HEK293 (cell line): ENCODE results near the gene SLC12A4.

Experiments used
- CTCF ChIA-PET: fragments of 350-600 bp; formaldehyde crosslinking; extraction: SDS; loops from one replicate; lab custom pipeline; 2021; ENCODE audit warnings: antibody characterized with exemption; lab: Yijun Ruan, JAX
- POLR2A ChIA-PET: fragments of 300-600 bp; formaldehyde crosslinking; extraction: SDS; loops from one replicate; lab custom pipeline; 2020; ENCODE audit warnings: antibody characterized with exemption, inconsistent platforms; lab: Yijun Ruan, JAX
- H3K27ac ChIP-seq: fragments of 200-500 bp; sonication (Bioruptor generic); 2 replicates; pipeline ENCODE4 v1.5.1; 2014; ENCODE audit warnings: low read depth, low read length, control low read depth, inconsistent platforms; ENCODE audit errors: extremely low read depth
- H3K36me3 ChIP-seq, 2 experiments: fragments of 200-500 bp in 1 of 2; sonication (Bioruptor generic) in 1 of 2; 1 replicate in 1 of 2; 2 replicates in 1 of 2; pipeline ENCODE4 v1.5.1; 2014 to 2017; ENCODE audit warnings: inconsistent platforms in 2 of 2, low read length in 2 of 2; ENCODE audit not compliant: control insufficient read depth in 2 of 2, insufficient read depth in 1 of 2
- H3K4me1 ChIP-seq: fragments of 200-500 bp; sonication (Bioruptor generic); 2 replicates; pipeline ENCODE4 v1.5.1; 2014; ENCODE audit warnings: mild to moderate bottlenecking, low read length, inconsistent platforms; ENCODE audit not compliant: control insufficient read depth, insufficient read depth
- H3K4me3 ChIP-seq: 2 replicates; pipeline ENCODE4 v1.5.1; 2011; ENCODE audit warnings: low read depth, mild to moderate bottlenecking, control low read depth, low read length, moderate library complexity
- H3K9me3 ChIP-seq: fragments of 200-500 bp; sonication (Bioruptor generic); 2 replicates; pipeline ENCODE4 v1.5.1; 2014; ENCODE audit warnings: low read depth, low read length, inconsistent platforms; ENCODE audit not compliant: control insufficient read depth, insufficient read depth
- FEZF1 ChIP-seq: fragments of 450-650 bp; formaldehyde crosslinking; IDR thresholded peaks from 2 replicates; pipeline ENCODE4 v1.5.1; 2016; ENCODE audit warnings: missing biosample characterization, missing genetic modification characterization
- GLIS1 ChIP-seq: fragments of 450-650 bp; formaldehyde crosslinking; IDR thresholded peaks from 2 replicates; pipeline ENCODE4 v1.5.1; 2016; ENCODE audit warnings: missing biosample characterization, missing genetic modification characterization
- GLIS2 ChIP-seq: fragments of 450-650 bp; formaldehyde crosslinking; IDR thresholded peaks from 2 replicates; pipeline ENCODE4 v1.5.1; 2016; ENCODE audit warnings: missing biosample characterization, missing genetic modification characterization
- HIC1 ChIP-seq: fragments of 450-650 bp; formaldehyde crosslinking; IDR thresholded peaks from 2 replicates; pipeline ENCODE4 v1.5.1; 2016; ENCODE audit warnings: missing biosample characterization, missing genetic modification characterization
- KLF7 ChIP-seq: fragments of 450-650 bp; formaldehyde crosslinking; IDR thresholded peaks from 2 replicates; pipeline ENCODE4 v1.5.1; 2016; ENCODE audit warnings: missing biosample characterization, missing genetic modification characterization, borderline replicate concordance
- MEIS1 ChIP-seq: sonication (generic); formaldehyde crosslinking; IDR thresholded peaks from 2 replicates; pipeline ENCODE4 v1.8.1; 2022; ENCODE audit warnings: missing genetic modification reagents, mild to moderate bottlenecking, borderline replicate concordance
- REPIN1 ChIP-seq: fragments of 450-650 bp; formaldehyde crosslinking; IDR thresholded peaks from 2 replicates; pipeline ENCODE4 v1.5.1; 2017; ENCODE audit warnings: missing biosample characterization, missing genetic modification characterization, low read depth
- TCF7L2 ChIP-seq: IDR thresholded peaks from 2 replicates; pipeline ENCODE4 v1.6.1; 2011; ENCODE audit warnings: low read depth, mild to moderate bottlenecking, inconsistent platforms, low read length, moderate library complexity, borderline replicate concordance
- TSHZ1 ChIP-seq: fragments of 450-650 bp; formaldehyde crosslinking; IDR thresholded peaks from 2 replicates; pipeline ENCODE4 v1.5.1; 2016; ENCODE audit warnings: missing biosample characterization, missing genetic modification characterization, borderline replicate concordance
- ZFP37 ChIP-seq: fragments of 450-650 bp; formaldehyde crosslinking; IDR thresholded peaks from 2 replicates; pipeline ENCODE4 v1.5.1; 2016; ENCODE audit warnings: missing biosample characterization, missing genetic modification characterization
- ZNF121 ChIP-seq: fragments of 450-650 bp; formaldehyde crosslinking; IDR thresholded peaks from 2 replicates; pipeline ENCODE4 v1.5.1; 2016; ENCODE audit warnings: missing biosample characterization, missing genetic modification characterization
- ZNF148 ChIP-seq: fragments of 450-650 bp; formaldehyde crosslinking; IDR thresholded peaks from 2 replicates; pipeline ENCODE4 v1.5.0; 2017; ENCODE audit warnings: missing biosample characterization, missing genetic modification characterization, borderline replicate concordance
- ZNF174 ChIP-seq: fragments of 450-650 bp; formaldehyde crosslinking; IDR thresholded peaks from 2 replicates; pipeline ENCODE4 v1.5.0; 2017; ENCODE audit warnings: missing biosample characterization, mild to moderate bottlenecking, missing genetic modification characterization
- ZNF24 ChIP-seq: fragments of 450-650 bp; formaldehyde crosslinking; IDR thresholded peaks from 2 replicates; pipeline ENCODE4 v1.5.1; 2016; ENCODE audit warnings: missing biosample characterization, missing genetic modification characterization
- ZNF449 ChIP-seq: fragments of 450-650 bp; formaldehyde crosslinking; IDR thresholded peaks from 2 replicates; pipeline ENCODE4 v1.5.1; 2017; ENCODE audit warnings: missing biosample characterization, mild to moderate bottlenecking, missing genetic modification characterization, moderate library complexity
- ZNF501 ChIP-seq: fragments of 450-650 bp; formaldehyde crosslinking; IDR thresholded peaks from 2 replicates; pipeline ENCODE4 v1.5.1; 2016; ENCODE audit warnings: missing biosample characterization, missing genetic modification characterization
- ZNF529 ChIP-seq: fragments of 450-650 bp; formaldehyde crosslinking; IDR thresholded peaks from 2 replicates; pipeline ENCODE4 v1.5.1; 2017; ENCODE audit warnings: missing genetic modification characterization, missing biosample characterization; ENCODE audit not compliant: insufficient replicate concordance
- ZNF544 ChIP-seq: fragments of 450-650 bp; formaldehyde crosslinking; IDR thresholded peaks from 2 replicates; pipeline ENCODE4 v1.5.0; 2017; ENCODE audit warnings: missing biosample characterization, missing genetic modification characterization
- ZNF558 ChIP-seq: fragments of 450-650 bp; formaldehyde crosslinking; IDR thresholded peaks from 2 replicates; pipeline ENCODE4 v1.5.1; 2016; ENCODE audit warnings: missing biosample characterization, missing genetic modification characterization
- ZNF596 ChIP-seq: fragments of 450-650 bp; IDR thresholded peaks from 2 replicates; pipeline ENCODE4 v1.5.0; 2018; ENCODE audit warnings: missing biosample characterization, mild to moderate bottlenecking, missing genetic modification characterization, moderate library complexity
- ZNF623 ChIP-seq: fragments of 450-650 bp; formaldehyde crosslinking; IDR thresholded peaks from 2 replicates; pipeline ENCODE4 v1.5.1; 2016; ENCODE audit warnings: missing biosample characterization, missing genetic modification characterization
- ZNF76 ChIP-seq: fragments of 450-650 bp; formaldehyde crosslinking; IDR thresholded peaks from 2 replicates; pipeline ENCODE4; 2016; ENCODE audit warnings: low read depth, missing biosample characterization, missing genetic modification characterization, borderline replicate concordance
- TF ChIP-seq, protein P1 (sequence below): fragments of 450-650 bp; formaldehyde crosslinking; IDR thresholded peaks from 2 replicates; pipeline ENCODE4 v1.5.1; 2017; ENCODE audit warnings: missing biosample characterization, missing genetic modification characterization
- TF ChIP-seq, protein P2 (sequence below): fragments of 450-650 bp; formaldehyde crosslinking; IDR thresholded peaks from 2 replicates; pipeline ENCODE4 v1.5.1; 2016; ENCODE audit warnings: missing biosample characterization, missing genetic modification characterization

Gene SLC12A4

DNA sequence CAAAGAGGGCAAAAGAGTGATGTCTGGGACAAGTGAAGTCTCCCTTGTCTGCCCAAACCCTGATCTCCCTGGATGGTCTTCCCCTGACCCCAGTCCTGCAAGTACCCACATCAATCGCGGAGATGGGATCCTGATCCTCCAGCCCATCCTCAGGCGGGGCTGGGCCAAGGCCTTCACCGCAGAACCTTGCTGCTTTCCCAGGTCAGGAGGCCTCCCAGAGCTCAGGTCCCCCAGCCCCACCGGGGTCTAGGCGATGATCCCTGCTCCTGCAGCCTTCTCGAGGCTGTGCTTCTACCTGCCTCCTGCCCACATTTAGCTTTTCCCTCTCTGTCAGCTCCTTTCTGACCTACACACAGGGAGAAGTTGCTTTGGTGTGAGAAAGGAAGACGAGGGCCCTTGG, 6.3 kb downstream of the SLC12A4 start:
- H3K27ac ChIP-seq, result no peak overlapping the region
- ChIA-PET POLR2A (interaction anchor here (0.5 to 1.8 kb wide), 2 partner anchors 11 to 27 kb away, joined by 3 to 5 read pairs; no protein-coding TSS in a partner anchor), CTCF (interaction anchor here (0.7 to 1.1 kb wide), 2 partner anchors 20 to 78 kb away, joined by 3 to 4 read pairs; no protein-coding TSS in a partner anchor)
- H3K36me3 ChIP-seq, result peaks cover 0 to 88% of the 10 kb centered on the region in 2 experiments; a peak in 2 of 3 replicates
- H3K4me1 ChIP-seq, result no peaks in the 10 kb centered on the region; the same call in none of the 2 replicates
- TF ChIP-seq ZNF558 (tag by site-specific recombination) (no peak), KLF7 (tag by site-specific recombination) (no peak), FEZF1 (no peak), GLIS2 (tag by site-specific recombination) (no peak), ZNF544 (no peak), ZNF121 (no peak), ZNF449 (tag by site-specific recombination) (no peak), ZNF596 (tag by site-specific recombination) (no peak), REPIN1 (tag by site-specific recombination) (no peak), ZNF174 (tag by site-specific recombination) (no peak)
- TF ChIP-seq, protein P1, sequence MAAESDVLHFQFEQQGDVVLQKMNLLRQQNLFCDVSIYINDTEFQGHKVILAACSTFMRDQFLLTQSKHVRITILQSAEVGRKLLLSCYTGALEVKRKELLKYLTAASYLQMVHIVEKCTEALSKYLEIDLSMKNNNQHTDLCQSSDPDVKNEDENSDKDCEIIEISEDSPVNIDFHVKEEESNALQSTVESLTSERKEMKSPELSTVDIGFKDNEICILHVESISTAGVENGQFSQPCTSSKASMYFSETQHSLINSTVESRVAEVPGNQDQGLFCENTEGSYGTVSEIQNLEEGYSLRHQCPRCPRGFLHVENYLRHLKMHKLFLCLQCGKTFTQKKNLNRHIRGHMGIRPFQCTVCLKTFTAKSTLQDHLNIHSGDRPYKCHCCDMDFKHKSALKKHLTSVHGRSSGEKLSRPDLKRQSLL (tag by site-specific recombination), result no peak
- TF ChIP-seq, protein P2, sequence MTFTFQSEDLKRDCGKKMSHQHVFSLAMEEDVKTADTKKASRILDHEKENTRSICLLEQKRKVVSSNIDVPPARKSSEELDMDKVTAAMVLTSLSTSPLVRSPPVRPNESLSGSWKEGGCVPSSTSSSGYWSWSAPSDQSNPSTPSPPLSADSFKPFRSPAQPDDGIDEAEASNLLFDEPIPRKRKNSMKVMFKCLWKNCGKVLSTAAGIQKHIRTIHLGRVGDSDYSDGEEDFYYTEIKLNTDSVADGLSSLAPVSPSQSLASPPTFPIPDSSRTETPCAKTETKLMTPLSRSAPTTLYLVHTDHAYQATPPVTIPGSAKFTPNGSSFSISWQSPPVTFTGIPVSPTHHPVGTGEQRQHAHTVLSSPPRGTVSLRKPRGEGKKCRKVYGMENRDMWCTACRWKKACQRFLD (tag by site-specific recombination), result no peak
- H3K9me3 ChIP-seq, result no peaks in the 10 kb centered on the region
- H3K4me3 ChIP-seq, result no peak overlapping the region

- no peak overlapping the region for H3K27ac ChIP-seq
- H3K9me3 ChIP-seq, result no peaks in the 10 kb centered on the region
- H3K36me3 ChIP-seq, result peaks cover 0 to 88% of the 10 kb centered on the region in 2 experiments; a peak in 2 of 3 replicates
- TF ChIP-seq ZNF24 (tag by site-specific recombination) (no peak), HIC1 (tag by site-specific recombination) (no peak), TSHZ1 (tag by site-specific recombination) (no peak), GLIS1 (tag by site-specific recombination) (no peak), MEIS1 (CRISPR knock-in tag) (no peak), TCF7L2 (no peak), ZNF76 (tag by site-specific recombination) (no peak), ZNF148 (no peak), ZNF501 (tag by site-specific recombination) (no peak), ZNF623 (tag by site-specific recombination) (no peak), ZNF529 (tag by site-specific recombination) (no peak), ZFP37 (tag by site-specific recombination) (no peak)
- ChIA-PET CTCF (no interaction called here), POLR2A (no interaction called here)
- H3K4me1 ChIP-seq, result no peaks in the 10 kb centered on the region; the same call in 1 of the 2 replicates
- no peak overlapping the region for H3K4me3 ChIP-seq
Observed at GRCh38 chr16:67961551-67961957, 6.9 kb downstream of the SLC12A4 start.
